Osteoblast (primary cell): ENCODE data around the gene SLC16A10. TPM values are rescaled to one million over a fixed set of nuclear protein-coding genes. Genes with fewer than 3 reads are reported as not detected.

Source experiments
- DNase-seq: peaks from one replicate; pipeline ENCODE4 v3.0.0; 2011; ENCODE audit warnings: low spot score, mixed read lengths; ENCODE audit not compliant: insufficient read length; ENCODE audit errors: missing footprints
- H2AFZ ChIP-seq: 2 replicates; pipeline ENCODE4 v1.6.0; 2011; ENCODE audit warnings: mild to moderate bottlenecking, low read length
- H3K27ac ChIP-seq: 2 replicates; pipeline ENCODE4 v1.5.1; 2011; ENCODE audit warnings: mild to moderate bottlenecking, low read depth, low read length, moderate library complexity
- H3K27me3 ChIP-seq: 2 replicates; pipeline ENCODE4 v1.6.0; 2012; ENCODE audit warnings: mild to moderate bottlenecking, control low read depth, inconsistent platforms, low read length, moderate library complexity; ENCODE audit not compliant: insufficient read depth
- H3K36me3 ChIP-seq: 2 replicates; pipeline ENCODE4 v1.5.1; 2011; ENCODE audit warnings: mild to moderate bottlenecking, low read length, control low read depth, moderate library complexity; ENCODE audit not compliant: insufficient read depth
- H3K4me1 ChIP-seq: 2 replicates; pipeline ENCODE4 v1.5.1; 2011; ENCODE audit warnings: mild to moderate bottlenecking, low read length, control low read depth, moderate library complexity; ENCODE audit not compliant: insufficient read depth
- H3K4me2 ChIP-seq: 2 replicates; pipeline ENCODE4 v1.6.0; 2011; ENCODE audit warnings: mild to moderate bottlenecking, low read length; ENCODE audit not compliant: insufficient read depth
- H3K4me3 ChIP-seq: fragments of 200-600 bp; sonication (generic); 3 replicates; pipeline ENCODE4 v1.5.1; 2012; ENCODE audit warnings: mild to moderate bottlenecking, low read length, inconsistent platforms; ENCODE audit not compliant: insufficient read depth
- H3K79me2 ChIP-seq: 2 replicates; pipeline ENCODE4 v1.6.0; 2012; ENCODE audit warnings: mild to moderate bottlenecking, low read length, control low read depth, inconsistent platforms; ENCODE audit not compliant: insufficient read depth
- H3K9me3 ChIP-seq: 2 replicates; pipeline ENCODE4 v1.5.1; 2011; ENCODE audit warnings: low read depth, low read length, control low read depth
- H4K20me1 ChIP-seq: 2 replicates; pipeline ENCODE4 v1.6.0; 2012; ENCODE audit warnings: mild to moderate bottlenecking, low read length, control low read depth; ENCODE audit not compliant: insufficient read depth
- CTCF ChIP-seq: IDR thresholded peaks from 2 replicates; pipeline ENCODE4 v1.5.1; 2011; ENCODE audit warnings: mild to moderate bottlenecking, low read depth, low read length, moderate library complexity; ENCODE audit errors: extremely low read depth
- total RNA-seq: library from RNA; depleted of rRNA; stranded (reverse); fragments of >200 nt; gene quantifications from 2 replicates; pipeline ENCODE4 v1.2.3, GENCODE V29; 2012

SLC16A10 gene
- total RNA-seq, 1 donor: under 0.01 TPM

GRCh38 chr6:111276335-111276734 is 189.0 kb downstream of the SLC16A10 start:
- Histone ChIP-seq H3K27ac (no peak overlapping the region), H3K4me2 (no peak overlapping the region), H3K36me3 (peaks cover 49% of the 10 kb centered on the region), H3K4me1 (no peaks in the 10 kb centered on the region), H3K4me3 (no peak overlapping the region), H2AFZ (no peak overlapping the region), H3K27me3 (no peaks in the 10 kb centered on the region), H3K79me2 (peaks cover 7% of the 10 kb centered on the region), H4K20me1 (no peaks in the 10 kb centered on the region), H3K9me3 (no peaks in the 10 kb centered on the region)
- TF ChIP-seq CTCF: no peak
- no peak for DNase-seq

GRCh38 chr6:111276736-111277135 is 189.4 kb downstream of the SLC16A10 start:
- no peak overlapping the region for H3K4me3 ChIP-seq
- peaks cover 7% of the 10 kb centered on the region for H3K79me2 ChIP-seq
- H3K27me3 ChIP-seq: no peaks in the 10 kb centered on the region
- no peak for DNase-seq
- H2AFZ ChIP-seq: no peak overlapping the region
- H4K20me1 ChIP-seq: no peaks in the 10 kb centered on the region
- no peak overlapping the region for H3K4me2 ChIP-seq
- TF ChIP-seq CTCF: no peak
- peaks cover 49% of the 10 kb centered on the region for H3K36me3 ChIP-seq
- H3K27ac ChIP-seq: no peak overlapping the region
- H3K9me3 ChIP-seq: no peaks in the 10 kb centered on the region
- no peaks in the 10 kb centered on the region for H3K4me1 ChIP-seq

- no peak overlapping the region for H3K4me3 ChIP-seq
These were observed 190.5 kb downstream of the SLC16A10 start for GRCh38 chr6:111277819-111278218.

GRCh38 chr6:111278731-111279130 is 191.4 kb downstream of the SLC16A10 start:
- no peak for DNase-seq
- no peak for TF ChIP-seq CTCF
- Histone ChIP-seq H3K9me3 (no peaks in the 10 kb centered on the region), H3K4me3 (no peak overlapping the region), H3K4me2 (no peak overlapping the region), H3K79me2 (peaks cover 7% of the 10 kb centered on the region), H4K20me1 (no peaks in the 10 kb centered on the region), H3K4me1 (no peaks in the 10 kb centered on the region), H2AFZ (no peak overlapping the region), H3K27me3 (no peaks in the 10 kb centered on the region), H3K27ac (no peak overlapping the region), H3K36me3 (peaks cover 42% of the 10 kb centered on the region)

More at GRCh38 chr6:111277819-111278218, 190.5 kb downstream of the SLC16A10 start:
- H4K20me1 ChIP-seq: no peaks in the 10 kb centered on the region
- DNase-seq: no peak
- H3K36me3 ChIP-seq: peaks cover 49% of the 10 kb centered on the region
- peaks cover 7% of the 10 kb centered on the region for H3K79me2 ChIP-seq
- no peaks in the 10 kb centered on the region for H3K27me3 ChIP-seq
- no peak overlapping the region for H3K4me2 ChIP-seq
- no peak for TF ChIP-seq CTCF
- no peak overlapping the region for H3K27ac ChIP-seq
- no peak overlapping the region for H2AFZ ChIP-seq
- no peaks in the 10 kb centered on the region for H3K9me3 ChIP-seq
- H3K4me1 ChIP-seq: no peaks in the 10 kb centered on the region
